Endometrial microvascular endothelial cells (primary cell): ENCODE measurements around the gene ERV3-1. TPM values are rescaled to one million over a fixed set of nuclear protein-coding genes. Genes with fewer than 3 reads are reported as not detected.
"Not testable (repeated sequence)": the region's sequence is repeated elsewhere in the genome, so short reads cannot be mapped to it uniquely, and the experiment has no call there.

ENCODE experiments used
- in situ Hi-C: cut with HindIII; loops from 2 replicates; pipeline ENCODE4 v1.10.0; 2017; ENCODE audit warnings: low sequenced_read_pairs, low pct_unique_long_range_greater_than_20kb; ENCODE audit errors: inconsistent ontology term
- total RNA-seq: library from RNA; depleted of rRNA; stranded (reverse); fragments of >200 nt; gene quantifications from one replicate; pipeline ENCODE4 v1.2.3, GENCODE V29; 2015; ENCODE audit errors: inconsistent ontology term

Gene ERV3-1
- total RNA-seq, 1 donor from 2014 or later = 15.4 TPM

- in situ Hi-C loops = no loop called here
Observed at GRCh38 chr7:64947252-64948000, 59.1 kb downstream of the ERV3-1 start.

- in situ Hi-C loops = no loop called here
Observed at GRCh38 chr7:64946772-64947171, 59.7 kb downstream of the ERV3-1 start.

- in situ Hi-C loops = no loop called here
Observed at GRCh38 chr7:64945503-64946175, 60.8 kb downstream of the ERV3-1 start.

DNA sequence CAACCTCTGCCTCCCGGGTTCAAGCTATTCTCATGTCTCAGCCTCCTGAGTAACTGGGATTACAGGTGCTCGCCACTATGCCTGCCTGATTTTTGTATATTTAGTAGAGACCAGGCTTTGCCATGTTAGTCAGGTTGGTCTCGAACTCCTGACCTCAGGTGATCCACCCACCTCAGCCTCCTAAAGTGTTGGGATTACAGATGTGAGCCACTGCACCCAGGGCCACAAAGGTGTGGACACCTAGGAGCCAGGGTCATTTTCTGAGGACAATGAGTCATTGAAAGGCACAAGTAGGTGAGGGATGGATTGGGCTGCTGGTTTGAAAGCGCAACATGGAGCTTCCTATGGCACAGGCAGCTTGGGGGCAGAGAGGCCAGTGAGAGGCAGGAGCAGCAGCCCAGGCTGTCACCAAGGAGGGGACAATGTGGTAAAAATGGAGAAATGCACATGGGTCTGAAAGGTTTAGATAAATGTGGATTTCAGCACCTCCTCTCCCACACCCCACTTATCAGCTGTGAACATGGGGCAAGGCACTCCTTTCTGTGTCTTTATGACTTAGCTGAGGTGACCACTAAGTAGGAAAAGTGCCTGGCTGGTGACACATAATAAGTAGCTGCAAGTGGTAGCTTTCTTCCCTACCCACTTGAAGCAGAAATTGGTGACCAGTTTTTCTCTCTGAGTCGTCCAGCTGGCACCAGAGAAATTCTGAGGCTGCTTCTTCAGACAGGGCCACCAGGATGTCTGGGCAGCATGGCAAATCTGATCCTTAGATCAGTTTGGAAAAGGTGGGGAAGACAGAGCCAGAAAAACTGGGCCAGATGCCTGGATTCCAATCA, 61.6 kb downstream of the ERV3-1 start:
- in situ Hi-C loops = not testable (repeated sequence)

Other genes starting within 250 kb of the ERV3-1 start
- 4.9 TPM for gene ZNF138, start 212.3 kb downstream of the ERV3-1 start, total RNA-seq
- 2.7 TPM for gene ZNF273, start 103.4 kb downstream of the ERV3-1 start, total RNA-seq
- gene ZNF117, start 15.7 kb downstream of the ERV3-1 start, total RNA-seq = 4.9 TPM